GM21825 (cell line): ENCODE results near the gene SLC51B.
"Not testable (repeated sequence)": the region's sequence is repeated elsewhere in the genome, so short reads cannot be mapped to it uniquely, and the experiment has no call there.

Experiments
- ATAC-seq: cut with Tn5 transposase; IDR thresholded peaks from one replicate; pipeline ENCODE4 v1.9.1; 2021; ENCODE audit warnings: mild to moderate bottlenecking, moderate library complexity; ENCODE audit not compliant: unreplicated experiment

Gene SLC51B

GRCh38 chr15:65040461-65040860 lies 4.7 kb upstream of the SLC51B start:
- no peak for ATAC-seq

- no peak for ATAC-seq
These were observed 3.4 kb upstream of the SLC51B start for GRCh38 chr15:65041787-65042186.

GRCh38 chr15:65042776-65043327 lies 2.3 kb upstream of the SLC51B start:
- no peak for ATAC-seq

GRCh38 chr15:65044218-65044617 lies 969 bp upstream of the SLC51B start:
- ATAC-seq, result not testable (repeated sequence)

- no peak for ATAC-seq
These were observed 3.1 kb downstream of the SLC51B start for GRCh38 chr15:65048241-65048640.

GRCh38 chr15:65049418-65049840 lies 4.2 kb downstream of the SLC51B start:
- peak; percentile 72 for ATAC-seq

GRCh38 chr15:65050270-65050669 lies 5.1 kb downstream of the SLC51B start:
- no peak for ATAC-seq

- no peak for ATAC-seq
These were observed 6.1 kb downstream of the SLC51B start for GRCh38 chr15:65051266-65051665.

GRCh38 chr15:65052956-65053355 lies 7.8 kb downstream of the SLC51B start:
- ATAC-seq, result no peak

GRCh38 chr15:65054333-65055200 lies 9.4 kb downstream of the SLC51B start:
- ATAC-seq, result no peak

- no peak for ATAC-seq
These were observed 10.1 kb downstream of the SLC51B start for GRCh38 chr15:65055201-65055870.

- no peak for ATAC-seq
These were observed 10.9 kb downstream of the SLC51B start for GRCh38 chr15:65056106-65056505.

- no peak for ATAC-seq
These were observed 11.8 kb downstream of the SLC51B start for GRCh38 chr15:65056868-65057548.

GRCh38 chr15:65057549-65057940 lies 12.4 kb downstream of the SLC51B start:
- no peak for ATAC-seq

- no peak for ATAC-seq
These were observed 13.5 kb downstream of the SLC51B start for GRCh38 chr15:65058394-65059368.

- no peak for ATAC-seq
These were observed 14.2 kb downstream of the SLC51B start for GRCh38 chr15:65059369-65059750.

- ATAC-seq, result no peak
These were observed 14.9 kb downstream of the SLC51B start for GRCh38 chr15:65059931-65060596.

GRCh38 chr15:65060641-65061397 lies 15.6 kb downstream of the SLC51B start:
- no peak for ATAC-seq

GRCh38 chr15:65062061-65062460 lies 16.9 kb downstream of the SLC51B start:
- no peak for ATAC-seq
